Mononuclear cell (primary cell): Measurements from ENCODE around the gene CEP57. TPM values are rescaled to one million over a fixed set of nuclear protein-coding genes. Genes with fewer than 3 reads are reported as not detected.
"Not testable (repeated sequence)": the region's sequence is repeated elsewhere in the genome, so short reads cannot be mapped to it uniquely, and the experiment has no call there.

Experiments used
- H3K27me3 ChIP-seq: 2 replicates; pipeline ENCODE4 v1.6.0; 2011; ENCODE audit warnings: low read length, control low read depth; ENCODE audit not compliant: insufficient read depth
- H3K4me1 ChIP-seq: 2 replicates; pipeline ENCODE4 v1.5.1; 2011; ENCODE audit warnings: mild to moderate bottlenecking, low read length, control low read depth; ENCODE audit not compliant: insufficient read depth
- H3K4me3 ChIP-seq: 2 replicates; pipeline ENCODE4 v1.5.1; 2011; ENCODE audit warnings: mild to moderate bottlenecking, low read length, moderate library complexity
- H3K9me3 ChIP-seq: 2 replicates; pipeline ENCODE4 v1.5.1; 2011; ENCODE audit warnings: low read depth, mild to moderate bottlenecking, control low read depth, low read length
- total RNA-seq: library from RNA; depleted of rRNA; stranded (reverse); fragments of >200 nt; gene quantifications from one replicate; pipeline ENCODE4 v1.2.3, GENCODE V29; 2012

The CEP57 gene
- total RNA-seq, 1 donor, result 71.9 TPM

DNA sequence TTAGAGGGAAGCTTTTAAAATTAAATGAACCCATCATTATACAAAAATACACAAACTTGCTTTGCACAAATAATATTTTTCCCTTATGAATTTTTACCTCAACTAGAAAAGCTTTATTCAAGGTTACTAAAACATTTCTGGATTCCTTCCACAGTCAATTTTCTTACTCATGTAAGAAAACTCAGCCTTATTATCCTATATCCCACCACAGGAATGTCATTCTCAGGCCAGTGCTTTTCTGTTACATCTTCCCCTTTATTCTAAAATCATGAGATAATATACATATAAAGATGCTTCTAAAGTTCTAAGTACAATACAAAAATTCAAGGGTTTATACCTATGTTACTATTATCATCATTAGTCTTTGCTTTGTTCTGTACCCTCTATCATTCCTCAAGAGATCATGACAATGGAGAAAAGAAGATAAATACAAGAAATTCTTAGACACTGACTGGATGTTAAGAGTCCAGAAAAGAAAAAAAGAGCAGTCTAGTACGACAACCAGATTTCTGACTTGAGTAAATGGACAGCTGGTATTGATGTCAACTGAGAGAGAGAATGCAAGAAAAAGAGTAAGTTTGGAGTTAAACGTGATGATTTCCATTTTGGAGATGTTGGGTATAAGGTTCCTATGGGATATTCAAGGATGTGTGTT, 73.3 kb downstream of the CEP57 start:
- Histone ChIP-seq H3K4me3 (no peak overlapping the region), H3K4me1 (no peaks in the 10 kb centered on the region), H3K9me3 (no peaks in the 10 kb centered on the region), H3K27me3 (no peaks in the 10 kb centered on the region)

DNA sequence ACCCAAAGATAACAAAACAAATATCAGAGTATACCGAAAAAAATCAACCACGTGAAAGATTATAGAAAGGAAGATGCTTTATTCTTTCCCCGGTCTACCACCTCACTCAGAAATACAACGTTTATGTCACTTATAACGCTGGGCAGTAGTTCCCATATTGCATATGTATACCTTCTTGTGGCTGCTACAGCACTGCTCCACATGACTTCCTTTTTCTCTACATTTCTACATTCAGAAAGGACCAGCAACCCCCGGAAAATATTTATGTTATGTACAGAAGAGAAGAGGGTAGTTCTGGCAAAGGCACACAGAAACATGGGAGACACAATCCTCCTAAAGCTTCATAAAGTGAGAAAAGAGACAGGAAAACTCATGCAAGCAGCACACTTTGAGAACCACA, 76.8 kb downstream of the CEP57 start:
- no peaks in the 10 kb centered on the region for H3K4me1 ChIP-seq
- no peaks in the 10 kb centered on the region for H3K27me3 ChIP-seq
- H3K9me3 ChIP-seq, result no peaks in the 10 kb centered on the region
- no peak overlapping the region for H3K4me3 ChIP-seq

DNA sequence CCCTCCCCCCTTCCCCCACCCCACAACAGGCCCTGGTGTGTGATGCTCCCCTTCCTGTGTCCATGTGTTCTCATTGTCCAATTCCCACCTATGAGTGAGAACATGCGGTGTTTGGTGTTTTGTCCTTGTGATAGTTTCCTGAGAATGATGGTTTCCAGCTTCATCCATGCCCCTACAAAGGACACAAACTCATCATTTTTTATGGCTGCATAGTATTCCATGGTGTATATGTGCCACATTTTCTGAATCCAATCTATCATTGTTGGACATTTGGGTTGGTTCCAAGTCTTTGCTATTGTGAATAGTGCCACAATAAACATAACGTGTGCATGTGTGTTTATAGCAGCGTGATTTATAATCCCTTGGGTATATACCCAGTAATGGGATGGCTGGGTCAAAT, 80.6 kb downstream of the CEP57 start:
- H3K4me1 ChIP-seq, H3K27me3 ChIP-seq: not testable (repeated sequence)

DNA sequence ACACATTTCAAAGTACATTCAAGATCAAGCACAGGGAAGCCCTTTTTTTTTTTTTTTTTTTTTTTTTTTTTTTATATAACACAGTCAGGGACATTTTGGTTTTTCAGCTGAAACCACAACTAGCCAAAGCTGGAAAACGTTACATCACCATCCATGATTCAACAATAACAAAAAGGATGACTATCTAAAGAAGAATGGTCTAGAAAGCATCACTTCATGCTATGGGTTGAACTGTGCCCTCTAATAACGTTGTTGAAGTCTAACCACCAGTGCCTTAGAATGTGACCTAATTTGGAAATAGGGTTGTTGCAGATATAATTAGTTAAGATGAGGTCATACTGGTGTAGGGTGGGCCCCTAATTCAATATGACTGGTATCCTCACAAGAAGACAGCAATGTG, 87.0 kb downstream of the CEP57 start:
- Histone ChIP-seq H3K27me3 (no peaks in the 10 kb centered on the region), H3K4me1 (no peaks in the 10 kb centered on the region), H3K9me3 (no peaks in the 10 kb centered on the region), H3K4me3 (no peak overlapping the region)

More for the DNA sequence above, 80.6 kb downstream of the CEP57 start:
- not testable (repeated sequence) for H3K4me3 ChIP-seq, H3K9me3 ChIP-seq

Other genes starting within 250 kb of the CEP57 start
- 107 TPM for gene FAM76B, start 716 bp upstream of the CEP57 start, total RNA-seq
- gene MTMR2, start 133.6 kb downstream of the CEP57 start, total RNA-seq, result 8.2 TPM